K562 (cell line): ENCODE measurements around the gene BTAF1. TPM values are rescaled to one million over a fixed set of nuclear protein-coding genes. Genes with fewer than 3 reads are reported as not detected.
A peak's percentile ranks its signal among the peaks of the same experiment; 100 is the strongest.

Source experiments
- ATAC-seq: fragments of 200-7000 bp; cut with Tn5 transposase; 3 replicates; pipeline ENCODE4 v1.9.1; 2020; ENCODE audit warnings: moderate library complexity
- BruUV-seq: library from RNA; stranded (reverse); fragments of 400-500 nt; replicated peaks from 2 replicates; lab custom pipeline; 2021; lab: Mats Ljungman, UMichigan
- CTCF ChIA-PET: fragments of 300-600 bp; formaldehyde crosslinking; extraction: SDS; loops from one replicate; lab custom pipeline; 2021; ENCODE audit warnings: low intra/inter-chr PET ratio; lab: Yijun Ruan, JAX
- POLR2A ChIA-PET: fragments of 300-600, 350-650 bp; sonication (Branson Sonifier 250); formaldehyde crosslinking; extraction: SDS; loops from one replicate; lab custom pipeline; 2021; ENCODE audit warnings: antibody characterized with exemption, inconsistent platforms; lab: Yijun Ruan, JAX
- DNase-seq, 4 experiments: peaks; one replicate each; pipeline versions ENCODE4 v3.0.0 to v3.0.0-alpha.2; 2011 to 2018; ENCODE audit warnings: low spot score in 3 of 4, mixed read lengths in 3 of 4; ENCODE audit errors: extremely low read depth in 1 of 4
- FAIRE-seq: peaks from 2 replicates; lab custom pipeline; 2011; peaks lifted over from hg19 to GRCh38; lab: Jason Lieb, UNC
- H2AFZ ChIP-seq: 2 replicates; pipeline ENCODE4 v1.6.0; 2011; ENCODE audit warnings: low read depth, low read length, control low read depth, inconsistent platforms
- H3K27ac ChIP-seq: fragments of 200-600 bp; 3 replicates; pipeline ENCODE4 v1.8.0; 2011; ENCODE audit warnings: low read depth, mild to moderate bottlenecking, control low read depth, inconsistent platforms, low read length, moderate library complexity, mixed read lengths; ENCODE audit errors: extremely low read depth
- H3K27me3 ChIP-seq, 2 experiments: fragments of 300-600 bp in 1 of 2; 2 replicates in 1 of 2; 3 replicates in 1 of 2; pipeline versions ENCODE4 v1.6.0 to v1.8.0; 2011; ENCODE audit warnings: inconsistent platforms in 2 of 2, low read length in 2 of 2, mild to moderate bottlenecking in 1 of 2, mixed read lengths in 1 of 2, moderate library complexity in 1 of 2; ENCODE audit not compliant: control insufficient read depth in 2 of 2, insufficient read depth in 2 of 2
- H3K36me3 ChIP-seq: fragments of 300-600 bp; 3 replicates; pipeline ENCODE4 v1.8.0; 2011; ENCODE audit warnings: mild to moderate bottlenecking, low read length, inconsistent platforms; ENCODE audit not compliant: control insufficient read depth, insufficient read depth
- H3K4me1 ChIP-seq, 2 experiments: fragments of 200-600 bp in 1 of 2; replicated peaks in 1 of 2; 2 replicates in 1 of 2; 3 replicates in 1 of 2; pipeline versions ENCODE4 v1.5.1 to v1.8.0; 2011; ENCODE audit warnings: inconsistent platforms in 2 of 2, low read length in 2 of 2, mild to moderate bottlenecking in 1 of 2, mixed read lengths in 1 of 2, moderate library complexity in 1 of 2; ENCODE audit not compliant: control insufficient read depth in 2 of 2, insufficient read depth in 2 of 2
- H3K4me2 ChIP-seq: 2 replicates; pipeline ENCODE4 v1.6.1; 2011; ENCODE audit warnings: low read length, control low read depth, inconsistent platforms, mixed read lengths; ENCODE audit not compliant: insufficient read depth
- H3K4me3 ChIP-seq: fragments of 200-600 bp; sonication (generic), shearing (Covaris generic); 2 replicates; pipeline ENCODE4 v1.5.1; 2016; ENCODE audit warnings: control low read depth, inconsistent platforms
- H3K79me2 ChIP-seq: fragments of 200-600 bp; 3 replicates; pipeline ENCODE4 v1.8.0; 2011; ENCODE audit warnings: low read length, inconsistent platforms; ENCODE audit not compliant: control insufficient read depth, insufficient read depth
- H3K9ac ChIP-seq, 2 experiments: 2 replicates each; pipeline versions ENCODE4 v1.6.0 to v1.6.1; 2011; ENCODE audit warnings: low read depth in 2 of 2, low read length in 2 of 2, control low read depth in 1 of 2, inconsistent platforms in 1 of 2, mild to moderate bottlenecking in 1 of 2, mixed read lengths in 1 of 2; ENCODE audit not compliant: insufficient read depth in 1 of 2
- H3K9me1 ChIP-seq: one replicate; pipeline ENCODE4 v1.6.0; 2011; ENCODE audit warnings: inconsistent platforms, mild to moderate bottlenecking, low read length, moderate library complexity; ENCODE audit not compliant: control insufficient read depth, insufficient read depth
- H3K9me3 ChIP-seq: replicated peaks from 2 replicates; pipeline ENCODE4 v1.5.1; 2011; ENCODE audit warnings: low read depth, low read length, inconsistent platforms; ENCODE audit not compliant: control insufficient read depth, insufficient read depth
- H4K20me1 ChIP-seq: replicated peaks from 2 replicates; pipeline ENCODE4 v1.6.1; 2011; ENCODE audit warnings: low read length, inconsistent platforms, mixed read lengths; ENCODE audit not compliant: control insufficient read depth, insufficient read depth
- BRD4 ChIP-seq: fragments of 200-600 bp; sonication (generic); IDR thresholded peaks from 2 replicates; pipeline ENCODE4 v1.6.1; 2017; ENCODE audit warnings: inconsistent platforms
- C11orf30 ChIP-seq: fragments of 450-650 bp; IDR thresholded peaks from 2 replicates; pipeline ENCODE4 v1.6.1; 2016; ENCODE audit warnings: low read depth, mild to moderate bottlenecking
- DDX20 ChIP-seq: fragments of 450-650 bp; IDR thresholded peaks from 2 replicates; pipeline ENCODE4 v1.6.1; 2016; ENCODE audit warnings: missing genetic modification characterization, low read depth, mild to moderate bottlenecking, missing compliant biosample characterization, moderate library complexity
- MYC ChIP-seq, 2 experiments: fragments of 250-450 bp in 1 of 2; sonication (Bioruptor Pico) in 1 of 2; IDR thresholded peaks; 2 replicates each; pipeline versions ENCODE4 v1.5.1 to v1.6.1; 2012 to 2021; ENCODE audit warnings: low read depth in 2 of 2, borderline replicate concordance in 1 of 2, improper control_type of control experiment in 1 of 2, low read length in 1 of 2, mild to moderate bottlenecking in 1 of 2, moderate library complexity in 1 of 2
- U2AF2 ChIP-seq: fragments of 200-400 bp; formaldehyde crosslinking; optimal IDR thresholded peaks from 2 replicates; pipeline ENCODE3; 2017; ENCODE audit warnings: low read depth, mild to moderate bottlenecking, low read length
- ZNF445 ChIP-seq: fragments of 250-450 bp; sonication (Bioruptor Pico); IDR thresholded peaks from 2 replicates; pipeline ENCODE4 v1.4.0; 2020; ENCODE audit warnings: low read depth, mild to moderate bottlenecking, moderate library complexity
- ZNF507 ChIP-seq: conservative IDR thresholded peaks from 2 replicates; pipeline ENCODE4 v1.6.1; 2017; ENCODE audit warnings: missing genetic modification characterization, missing compliant biosample characterization
- WGBS: fragments of 100-300 bp; shearing (Covaris generic); methylation state at CpG from one replicate; pipeline ENCODE4 v1.1.6; 2016; ENCODE audit warnings: low coverage, mixed read lengths; ENCODE audit not compliant: insufficient coverage; ENCODE audit errors: missing lambda C conversion rate; 5-methylcytosine and 5-hydroxymethylcytosine counted together
- in situ Hi-C: fragments of 300-500 bp; cut with MboI; formaldehyde crosslinking; loops from 4 replicates; pipeline ENCODE4 v1.15.0; 2018; ENCODE audit warnings: inconsistent platforms, mixed read lengths
- intact Hi-C: fragments of 100-400 bp; cut with micrococcal nuclease; formaldehyde crosslinking; loops from 2 replicates; pipeline ENCODE4 v1.14.2; 2022
- polyA plus RNA-seq, 8 experiments: library from polyadenylated mRNA; depleted of rRNA in 4 of 8; stranded (reverse) in 5 of 8; unstranded in 3 of 8; fragments of >200 nt; fragmentation: Nextera tagmentation in 2 of 8; fragmentation: Illumina TruSeq in 1 of 8; extraction: Ambion mirVana in 2 of 8; extraction: Trizol in 1 of 8; gene quantifications; 2 replicates each; pipeline versions ENCODE4 v1.2.1 to v1.2.3, GENCODE V29; 2011 to 2014; ENCODE audit warnings: inconsistent platforms in 1 of 8, missing spikeins in 1 of 8
- total RNA-seq, 7 experiments: library from RNA; depleted of rRNA in 6 of 7; stranded (reverse); fragments of >200 nt in 6 of 7; fragmentation: Illumina TruSeq in 2 of 7; extraction: Trizol in 2 of 7; gene quantifications; 2 replicates each; pipeline versions ENCODE4 v1.2.1 to v1.2.3, GENCODE V29; 2011 to 2021; ENCODE audit warnings: low replicate concordance in 1 of 7
- TF ChIP-seq, protein P1 (sequence below): fragments of 250-450 bp; sonication (Bioruptor Pico); IDR thresholded peaks from 2 replicates; pipeline ENCODE4 v1.5.0; 2021

BTAF1 gene
- total and polyA plus RNA-seq, 9 of the 15 experiments (the other 6 are each of a cell fraction or from before 2014, with no cell fraction given) = 6.6 to 70.7 (median 30.5) TPM

DNA sequence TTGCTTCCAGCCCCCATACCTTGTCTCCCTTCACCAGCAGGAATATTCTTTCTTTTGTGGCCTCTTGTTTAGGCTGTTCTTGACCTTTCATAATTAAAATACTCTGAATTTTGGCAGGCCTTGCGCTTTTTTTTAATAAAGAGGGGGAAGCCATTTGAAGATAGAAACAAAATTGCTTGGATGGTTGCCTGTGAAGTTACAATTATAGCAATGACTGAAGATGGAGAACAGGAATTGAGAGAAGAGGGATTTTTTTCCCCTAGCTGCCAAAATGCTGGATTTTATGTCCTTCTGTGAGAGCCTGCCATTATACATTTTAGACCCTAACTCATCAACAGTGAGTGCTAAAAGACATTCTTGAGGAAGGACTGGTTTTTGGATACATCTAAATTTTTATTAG is 39.0 kb upstream of the BTAF1 start:
- in situ Hi-C loops = no loop called here
- POLR2A ChIA-PET = no interaction called here
- intact Hi-C loops = no loop called here
- CTCF ChIA-PET = no interaction called here
- ATAC-seq (no peak), FAIRE-seq (no peak), DNase-seq (no peak)
- Histone ChIP-seq H3K27me3 (no peaks in the 10 kb centered on the region), H3K4me1 (peaks cover 0 to 5% of the 10 kb centered on the region in 2 experiments; a peak in 2 of 5 replicates), H3K36me3 (no peaks in the 10 kb centered on the region), H3K9ac (no peak overlapping the region), H4K20me1 (no peaks in the 10 kb centered on the region), H3K79me2 (no peaks in the 10 kb centered on the region), H3K27ac (no peak overlapping the region), H3K9me3 (no peaks in the 10 kb centered on the region), H2AFZ (peak overlapping the region; percentile 92; the same call in 1 of the 2 replicates), H3K9me1 (no peaks in the 10 kb centered on the region), H3K4me2 (no peak overlapping the region), H3K4me3 (no peak overlapping the region)
- no peak for TF ChIP-seq C11orf30
- TF ChIP-seq ZNF507 (tag) = no peak
- TF ChIP-seq DDX20 (tag) = no peak
- no peak for TF ChIP-seq BRD4
- TF ChIP-seq, protein P1, sequence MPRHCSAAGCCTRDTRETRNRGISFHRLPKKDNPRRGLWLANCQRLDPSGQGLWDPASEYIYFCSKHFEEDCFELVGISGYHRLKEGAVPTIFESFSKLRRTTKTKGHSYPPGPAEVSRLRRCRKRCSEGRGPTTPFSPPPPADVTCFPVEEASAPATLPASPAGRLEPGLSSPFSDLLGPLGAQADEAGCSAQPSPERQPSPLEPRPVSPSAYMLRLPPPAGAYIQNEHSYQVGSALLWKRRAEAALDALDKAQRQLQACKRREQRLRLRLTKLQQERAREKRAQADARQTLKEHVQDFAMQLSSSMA (CRISPR knock-in tag) = no peak
- no peak for TF ChIP-seq MYC (IDR thresholded peaks at IDR 0.05; ENCODE audit: low read depth, low read length)
- no peak for TF ChIP-seq MYC (CRISPR knock-in tag; IDR thresholded peaks at IDR 0.05; ENCODE audit: borderline replicate concordance, low read depth)
- TF ChIP-seq U2AF2 = no peak
- TF ChIP-seq ZNF445 (CRISPR knock-in tag) = no peak
- 70% methylated on average over 1 of the region's 1 CpG for WGBS
- BruUV-seq = no TSS peak
